ENCODE data around the gene RCOR1.
"Not testable (repeated sequence)": the region's sequence is repeated elsewhere in the genome, so short reads cannot be mapped to it uniquely, and the experiment has no call there.

The RCOR1 gene

DNA sequence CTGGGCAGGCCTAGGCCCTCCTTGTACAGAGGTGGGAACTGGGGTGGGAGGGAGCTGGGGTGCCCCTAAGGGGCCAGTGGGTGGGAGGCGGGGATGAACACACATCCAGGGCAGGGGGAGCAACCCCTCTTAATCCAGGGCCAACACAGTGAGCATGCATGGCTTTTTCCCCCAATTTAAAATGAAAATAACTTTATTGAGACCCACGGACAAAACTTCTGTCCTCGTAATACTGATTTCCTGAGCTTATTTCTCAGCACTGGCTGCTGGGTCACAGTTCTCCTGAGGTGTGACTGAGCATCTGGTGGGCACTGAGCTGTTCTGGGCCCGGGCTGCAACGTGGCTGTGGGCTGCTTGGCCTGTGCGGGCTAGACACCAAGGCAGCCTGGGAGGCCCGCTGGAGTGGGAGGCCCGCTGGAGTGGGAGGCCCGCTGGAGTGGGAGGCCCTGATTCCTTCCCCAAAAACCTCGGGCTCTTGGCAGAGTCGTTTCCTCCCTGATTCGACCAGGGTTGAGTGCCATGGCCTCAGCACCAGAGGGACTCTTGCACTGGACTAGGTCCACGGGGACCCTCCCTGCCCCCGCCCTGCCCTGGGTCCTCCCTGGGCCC is 159.9 kb downstream of the RCOR1 start:
- no peak overlapping the region for H3K27ac ChIP-seq (ENCODE audit: low read depth, low read length, severe bottlenecking)
- peaks cover 15% of the 10 kb centered on the region for H3K36me3 ChIP-seq (ENCODE audit: control insufficient read depth, insufficient read depth, low read length)
- 92 to 95% methylated on average over 11 to 13 of the region's 14 CpGs for WGBS, 2 experiments (ENCODE audit: insufficient coverage in 2 of 2)
- H3K4me3 ChIP-seq (ENCODE audit: extremely low read depth, insufficient read depth, low read length, poor library complexity, severe bottlenecking), result no peak overlapping the region
- no peaks in the 10 kb centered on the region for H3K4me1 ChIP-seq (ENCODE audit: control insufficient read depth, insufficient read depth, low read length, poor library complexity, severe bottlenecking)
- no peaks in the 10 kb centered on the region for H3K9me3 ChIP-seq (ENCODE audit: control insufficient read depth, low read length)

DNA sequence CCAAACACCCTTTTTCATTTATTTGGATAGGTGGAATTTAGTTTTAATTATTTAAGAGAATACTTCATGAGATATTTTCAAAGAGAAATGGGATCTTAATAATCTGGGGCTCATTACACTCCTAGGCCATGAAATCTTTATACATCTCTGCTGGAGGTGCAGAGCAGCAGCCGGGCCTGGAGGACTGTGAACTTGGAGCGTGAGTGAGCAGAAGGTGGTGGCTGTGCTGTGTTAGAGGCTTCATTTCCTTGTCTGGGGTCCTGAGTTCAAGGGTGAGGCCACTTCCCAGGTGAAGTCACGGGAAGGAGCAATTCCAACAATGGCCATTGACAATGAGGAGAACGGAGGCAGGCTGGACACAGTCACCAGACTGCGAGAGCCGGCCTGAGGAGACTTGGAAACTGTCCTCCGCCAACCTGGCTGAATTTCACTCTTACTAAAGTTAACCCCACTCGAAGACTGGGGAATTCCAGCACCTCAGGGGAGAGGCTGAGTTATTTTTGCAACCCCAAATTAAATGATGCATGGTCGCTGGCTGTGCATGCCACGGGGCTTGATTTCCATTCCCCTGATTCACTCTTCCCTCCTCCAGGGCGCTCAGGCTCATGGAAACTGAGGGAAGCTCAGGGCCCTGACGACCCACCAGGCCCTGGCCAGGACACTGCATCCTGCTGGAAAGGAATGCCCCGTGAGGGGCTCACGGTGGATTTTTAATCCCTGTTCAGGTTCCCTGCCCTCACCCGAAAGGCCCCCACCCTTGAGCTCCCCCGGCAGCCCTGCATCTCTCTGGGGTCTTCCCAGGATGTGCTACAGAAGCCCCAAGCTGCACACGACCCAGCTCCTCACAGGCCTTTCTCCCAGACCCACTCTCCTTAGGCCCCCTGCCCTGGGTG is 162.2 kb downstream of the RCOR1 start:
- 93 to 95% methylated on average over 14 to 16 of the region's 17 CpGs for WGBS, 2 experiments (ENCODE audit: insufficient coverage in 2 of 2)
- H3K4me3 ChIP-seq (ENCODE audit: extremely low read depth, insufficient read depth, low read length, poor library complexity, severe bottlenecking), result no peak overlapping the region

GRCh38 chr14:102757646-102758045 is 165.2 kb downstream of the RCOR1 start:
- Histone ChIP-seq H3K9me3 (ENCODE audit: control insufficient read depth, low read length) (no peaks in the 10 kb centered on the region), H3K36me3 (ENCODE audit: control insufficient read depth, insufficient read depth, low read length) (peaks cover 10% of the 10 kb centered on the region), H3K4me3 (ENCODE audit: extremely low read depth, insufficient read depth, low read length, poor library complexity, severe bottlenecking) (no peak overlapping the region), H3K4me1 (ENCODE audit: control insufficient read depth, insufficient read depth, low read length, poor library complexity, severe bottlenecking) (no peaks in the 10 kb centered on the region), H3K27ac (ENCODE audit: low read depth, low read length, severe bottlenecking) (no peak overlapping the region)
- 91 to 96% methylated on average over 7 to 10 of the region's 11 CpGs for WGBS, 2 experiments (ENCODE audit: insufficient coverage in 2 of 2)

More for the DNA sequence above, 162.2 kb downstream of the RCOR1 start:
- Histone ChIP-seq H3K27ac (ENCODE audit: low read depth, low read length, severe bottlenecking) (no peak overlapping the region), H3K9me3 (ENCODE audit: control insufficient read depth, low read length) (no peaks in the 10 kb centered on the region), H3K36me3 (ENCODE audit: control insufficient read depth, insufficient read depth, low read length) (peaks cover 10% of the 10 kb centered on the region), H3K4me1 (ENCODE audit: control insufficient read depth, insufficient read depth, low read length, poor library complexity, severe bottlenecking) (no peaks in the 10 kb centered on the region)

DNA sequence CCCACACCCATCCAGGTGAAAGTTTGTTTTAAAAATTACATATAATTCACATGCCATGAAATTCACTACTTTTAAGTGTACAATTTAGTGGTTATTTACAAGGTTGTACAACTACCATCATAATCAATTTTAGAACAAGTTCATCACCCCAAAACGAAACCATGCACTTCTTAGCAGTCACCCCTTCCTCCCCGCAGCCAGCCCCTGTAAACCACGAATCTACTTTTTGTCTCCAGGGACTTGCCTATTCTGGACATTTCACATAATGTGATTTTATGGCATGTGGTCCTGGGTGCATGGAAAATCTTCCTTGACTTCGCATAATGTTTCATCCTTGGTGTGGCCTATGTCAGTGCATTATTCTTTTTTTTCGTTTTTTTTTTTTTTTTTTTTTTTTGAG is 165.6 kb downstream of the RCOR1 start:
- WGBS, 2 experiments (ENCODE audit: insufficient coverage in 2 of 2), result 100% methylated on average over 1 of the region's 5 CpGs; no CpG with 5 or more reads in 1 of the 2 experiments

GRCh38 chr14:102759456-102760187 is 167.2 kb downstream of the RCOR1 start:
- H3K4me1 ChIP-seq (ENCODE audit: control insufficient read depth, insufficient read depth, low read length, poor library complexity, severe bottlenecking), result no peaks in the 10 kb centered on the region
- no peak overlapping the region for H3K27ac ChIP-seq (ENCODE audit: low read depth, low read length, severe bottlenecking)
- H3K4me3 ChIP-seq (ENCODE audit: extremely low read depth, insufficient read depth, low read length, poor library complexity, severe bottlenecking), result no peak overlapping the region
- no peaks in the 10 kb centered on the region for H3K36me3 ChIP-seq (ENCODE audit: control insufficient read depth, insufficient read depth, low read length)
- no peaks in the 10 kb centered on the region for H3K9me3 ChIP-seq (ENCODE audit: control insufficient read depth, low read length)
- WGBS, 2 experiments (ENCODE audit: insufficient coverage in 2 of 2), result 57 to 63% methylated on average over 7 to 8 of the region's 10 CpGs

More for the DNA sequence above, 165.6 kb downstream of the RCOR1 start:
- no peaks in the 10 kb centered on the region for H3K9me3 ChIP-seq (ENCODE audit: control insufficient read depth, low read length)
- H3K27ac ChIP-seq (ENCODE audit: low read depth, low read length, severe bottlenecking), result no peak overlapping the region
- peaks cover 10% of the 10 kb centered on the region for H3K36me3 ChIP-seq (ENCODE audit: control insufficient read depth, insufficient read depth, low read length)
- H3K4me3 ChIP-seq (ENCODE audit: extremely low read depth, insufficient read depth, low read length, poor library complexity, severe bottlenecking), result no peak overlapping the region
- H3K4me1 ChIP-seq (ENCODE audit: control insufficient read depth, insufficient read depth, low read length, poor library complexity, severe bottlenecking), result no peaks in the 10 kb centered on the region

GRCh38 chr14:102760496-102761193 is 168.2 kb downstream of the RCOR1 start:
- no peak overlapping the region for H3K4me3 ChIP-seq (ENCODE audit: extremely low read depth, insufficient read depth, low read length, poor library complexity, severe bottlenecking)
- 62 to 65% methylated on average over 16 to 19 of the region's 21 CpGs for WGBS, 2 experiments (ENCODE audit: insufficient coverage in 2 of 2)
- no peaks in the 10 kb centered on the region for H3K36me3 ChIP-seq (ENCODE audit: control insufficient read depth, insufficient read depth, low read length)

GRCh38 chr14:102761206-102761605 is 168.8 kb downstream of the RCOR1 start:
- 84 to 85% methylated on average over 11 to 15 of the region's 15 CpGs for WGBS, 2 experiments (ENCODE audit: insufficient coverage in 2 of 2)
- Histone ChIP-seq H3K4me3 (ENCODE audit: extremely low read depth, insufficient read depth, low read length, poor library complexity, severe bottlenecking) (no peak overlapping the region), H3K27ac (ENCODE audit: low read depth, low read length, severe bottlenecking) (no peak overlapping the region), H3K4me1 (ENCODE audit: control insufficient read depth, insufficient read depth, low read length, poor library complexity, severe bottlenecking) (no peaks in the 10 kb centered on the region), H3K9me3 (ENCODE audit: control insufficient read depth, low read length) (no peaks in the 10 kb centered on the region), H3K36me3 (ENCODE audit: control insufficient read depth, insufficient read depth, low read length) (no peaks in the 10 kb centered on the region)

More at GRCh38 chr14:102760496-102761193, 168.2 kb downstream of the RCOR1 start:
- Histone ChIP-seq H3K4me1 (ENCODE audit: control insufficient read depth, insufficient read depth, low read length, poor library complexity, severe bottlenecking) (no peaks in the 10 kb centered on the region), H3K9me3 (ENCODE audit: control insufficient read depth, low read length) (no peaks in the 10 kb centered on the region), H3K27ac (ENCODE audit: low read depth, low read length, severe bottlenecking) (no peak overlapping the region)

- H3K9me3 ChIP-seq (ENCODE audit: control insufficient read depth, low read length), result no peaks in the 10 kb centered on the region
- H3K4me1 ChIP-seq (ENCODE audit: control insufficient read depth, insufficient read depth, low read length, poor library complexity, severe bottlenecking), result no peaks in the 10 kb centered on the region
- H3K4me3 ChIP-seq (ENCODE audit: extremely low read depth, insufficient read depth, low read length, poor library complexity, severe bottlenecking), result no peak overlapping the region
- WGBS, 2 experiments (ENCODE audit: insufficient coverage in 2 of 2), result 84 to 86% methylated on average over 11 of the region's 11 CpGs
- H3K36me3 ChIP-seq (ENCODE audit: control insufficient read depth, insufficient read depth, low read length), result no peaks in the 10 kb centered on the region
- H3K27ac ChIP-seq (ENCODE audit: low read depth, low read length, severe bottlenecking), result no peak overlapping the region
These were observed 171.8 kb downstream of the RCOR1 start for GRCh38 chr14:102764220-102764671.

DNA sequence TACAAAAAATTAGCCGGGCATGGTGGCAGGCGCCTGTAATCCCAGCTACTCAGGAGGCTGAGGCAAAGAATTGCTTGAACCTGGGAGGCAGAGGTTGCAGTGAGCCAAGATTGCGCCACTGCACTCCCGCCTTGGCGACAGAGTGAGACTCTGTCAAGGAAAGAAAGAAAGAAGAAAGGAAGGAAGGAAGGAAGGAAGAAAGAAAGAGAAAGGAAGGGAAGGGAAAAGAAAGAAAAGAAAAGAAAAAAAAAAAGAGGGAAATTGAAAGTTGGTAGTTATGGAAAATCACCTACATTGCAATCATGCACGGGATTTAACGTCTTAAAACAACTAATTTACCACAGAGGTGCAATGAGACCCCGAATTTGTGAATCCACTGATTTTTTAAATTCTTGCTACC is 173.3 kb downstream of the RCOR1 start:
- not testable (repeated sequence) for H3K9me3 ChIP-seq (ENCODE audit: control insufficient read depth, low read length); H3K27ac ChIP-seq (ENCODE audit: low read depth, low read length, severe bottlenecking); H3K4me3 ChIP-seq (ENCODE audit: extremely low read depth, insufficient read depth, low read length, poor library complexity, severe bottlenecking); H3K4me1 ChIP-seq (ENCODE audit: control insufficient read depth, insufficient read depth, low read length, poor library complexity, severe bottlenecking); H3K36me3 ChIP-seq (ENCODE audit: control insufficient read depth, insufficient read depth, low read length)
- 80 to 95% methylated on average over 7 to 8 of the region's 8 CpGs for WGBS, 2 experiments (ENCODE audit: insufficient coverage in 2 of 2)

Data from mesodermal cell (in vitro differentiated cells).